Stimulated activated CD4-positive, alpha-beta T cell treated with anti-CD3 and anti-CD28 coated beads, Interleukin-2, amount 100 ng/mL, for 48 hours (primary cell): ENCODE data around the gene RADIL.

Experiments
- DNase-seq, 2 donors: peaks; one replicate each; pipeline ENCODE4 v3.0.0-alpha.2; 2020

The RADIL gene

DNA sequence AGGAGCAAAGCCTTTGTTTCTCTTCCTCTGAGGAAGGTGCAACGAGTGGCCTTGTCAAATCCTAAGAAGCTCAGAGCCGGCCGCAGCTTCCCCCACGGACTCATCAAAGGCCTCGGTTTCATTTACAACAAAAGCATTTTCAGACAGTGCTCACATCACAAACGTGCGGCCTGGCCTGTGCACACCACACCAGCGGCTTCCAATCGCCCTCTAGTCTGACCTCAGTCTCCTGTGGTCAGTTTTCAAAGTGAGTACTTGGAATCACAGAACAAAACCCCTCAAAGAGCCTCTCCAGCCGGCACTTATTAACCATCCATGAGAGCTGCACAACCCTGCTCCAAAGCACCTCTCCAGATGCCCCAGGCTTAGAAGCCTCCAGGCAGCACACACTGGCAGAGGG lies 3.3 kb downstream of the RADIL start:
- DNase-seq = no peak

DNA sequence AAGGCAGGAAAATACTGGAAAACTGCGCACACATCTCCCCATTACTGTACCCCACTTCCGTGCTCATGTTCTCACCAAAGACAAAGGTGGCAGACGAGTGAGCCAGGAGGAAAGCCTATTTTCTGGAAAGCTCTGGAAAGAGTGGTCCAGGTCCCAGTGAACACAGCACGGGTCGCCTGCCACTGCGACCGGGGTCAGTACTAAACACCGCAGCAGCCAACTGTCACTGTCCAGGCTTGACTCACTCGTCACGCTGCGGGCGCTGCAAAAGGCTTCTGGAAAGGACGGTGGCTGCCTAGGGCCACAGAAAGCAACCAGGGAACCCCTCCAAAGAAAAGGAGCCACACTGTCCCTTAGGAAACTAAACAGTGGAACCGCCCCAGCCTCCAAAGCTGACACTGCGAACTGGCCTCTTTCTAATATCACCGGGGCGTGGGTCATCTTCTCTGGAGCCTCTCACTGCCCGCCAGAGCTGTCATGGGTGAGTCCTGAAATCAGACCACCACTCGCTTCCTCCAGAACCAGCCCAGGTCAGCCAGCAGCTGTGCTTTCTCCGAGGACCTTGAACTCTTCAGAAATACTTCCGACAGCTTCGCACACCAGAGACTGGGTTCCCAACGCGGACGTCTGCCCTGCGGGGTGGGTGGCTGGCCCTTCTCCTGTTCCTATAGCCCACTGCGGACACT lies 4.0 kb downstream of the RADIL start:
- no peak for DNase-seq

DNA sequence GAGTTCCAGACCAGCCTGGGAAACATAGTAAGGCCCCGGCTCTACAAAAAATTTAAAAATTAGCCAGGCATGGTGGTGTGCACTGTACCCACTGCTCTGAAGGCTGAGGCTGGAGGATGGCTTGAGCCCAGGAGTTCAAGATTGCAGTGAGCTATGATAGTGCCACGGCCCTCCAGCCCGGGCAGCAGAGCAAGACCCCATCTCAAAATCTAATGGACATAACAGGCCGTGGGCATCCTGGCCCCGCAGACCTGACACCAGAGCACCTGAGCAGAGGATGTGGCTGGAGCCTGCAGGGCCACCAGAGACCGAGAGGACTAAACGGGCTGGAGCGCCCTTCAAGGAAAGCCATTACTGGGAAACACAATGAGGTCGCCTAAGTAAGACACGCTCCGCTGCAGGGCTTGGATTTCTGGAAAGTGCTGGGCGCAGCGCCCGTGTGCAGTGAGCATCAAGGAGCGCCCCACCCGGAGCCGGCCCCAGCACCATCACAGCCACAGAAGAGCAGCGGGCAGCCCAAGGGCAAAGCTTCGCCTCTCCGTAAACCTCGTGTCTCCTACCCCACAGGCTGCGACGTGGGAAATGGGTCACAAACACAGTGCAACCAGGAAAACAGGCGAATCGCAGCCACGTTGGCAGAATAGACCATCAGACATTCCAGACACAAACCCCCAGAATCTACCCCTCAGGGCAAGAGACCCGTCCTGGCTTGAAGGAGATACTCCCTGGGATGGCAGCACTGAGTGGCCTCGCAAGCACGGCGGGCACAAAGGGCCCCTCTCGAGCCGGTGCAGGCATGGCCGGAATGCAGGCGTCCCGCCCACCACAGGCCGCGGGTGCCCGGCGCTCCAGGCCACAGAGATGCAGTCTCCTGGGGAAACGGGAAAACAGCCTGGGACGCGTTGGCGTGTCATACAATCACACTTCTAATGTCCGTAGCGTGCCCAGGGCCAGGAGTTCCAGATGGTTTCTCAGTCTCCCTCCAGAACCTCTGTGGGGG lies 4.9 kb downstream of the RADIL start:
- no peak for DNase-seq

DNA sequence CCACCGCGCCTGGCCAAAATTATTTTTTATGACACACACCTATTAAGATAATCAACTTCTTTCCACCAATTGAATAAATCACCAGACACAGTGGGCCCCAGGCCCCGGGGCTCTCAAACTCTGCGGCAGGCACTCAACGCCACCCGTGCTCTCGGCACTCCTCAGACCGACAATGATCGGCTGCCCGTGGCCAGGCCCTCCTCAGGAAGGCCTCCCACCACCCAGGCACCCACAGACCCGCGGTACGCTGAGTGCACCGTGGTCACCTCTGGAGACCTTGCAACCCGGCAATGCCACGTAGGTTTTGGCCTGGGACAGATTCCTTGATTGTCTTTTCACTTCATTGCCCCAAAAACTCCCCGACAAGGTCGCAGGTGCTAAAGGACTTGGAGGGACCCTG lies 6.9 kb downstream of the RADIL start:
- DNase-seq = no peak

DNA sequence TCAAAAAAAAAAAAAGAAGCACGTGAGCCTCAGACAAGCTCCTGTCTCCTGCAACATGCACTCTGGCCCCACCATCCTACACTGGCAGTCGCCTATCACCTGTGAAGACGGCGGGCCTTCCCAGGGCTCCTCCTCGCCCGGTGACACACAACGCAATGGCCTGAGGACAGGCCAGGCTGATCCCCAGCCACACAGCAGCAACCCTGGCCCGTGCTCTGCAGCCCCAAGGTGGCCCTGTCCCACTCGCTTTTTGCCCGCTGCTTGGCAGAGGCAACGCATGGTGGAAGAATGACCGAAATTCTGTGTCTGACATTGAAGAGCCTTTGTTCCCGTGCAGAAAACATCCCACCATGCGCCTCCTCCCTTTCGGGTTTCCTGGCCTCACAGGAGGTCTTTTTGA lies 8.1 kb downstream of the RADIL start:
- no peak for DNase-seq

DNA sequence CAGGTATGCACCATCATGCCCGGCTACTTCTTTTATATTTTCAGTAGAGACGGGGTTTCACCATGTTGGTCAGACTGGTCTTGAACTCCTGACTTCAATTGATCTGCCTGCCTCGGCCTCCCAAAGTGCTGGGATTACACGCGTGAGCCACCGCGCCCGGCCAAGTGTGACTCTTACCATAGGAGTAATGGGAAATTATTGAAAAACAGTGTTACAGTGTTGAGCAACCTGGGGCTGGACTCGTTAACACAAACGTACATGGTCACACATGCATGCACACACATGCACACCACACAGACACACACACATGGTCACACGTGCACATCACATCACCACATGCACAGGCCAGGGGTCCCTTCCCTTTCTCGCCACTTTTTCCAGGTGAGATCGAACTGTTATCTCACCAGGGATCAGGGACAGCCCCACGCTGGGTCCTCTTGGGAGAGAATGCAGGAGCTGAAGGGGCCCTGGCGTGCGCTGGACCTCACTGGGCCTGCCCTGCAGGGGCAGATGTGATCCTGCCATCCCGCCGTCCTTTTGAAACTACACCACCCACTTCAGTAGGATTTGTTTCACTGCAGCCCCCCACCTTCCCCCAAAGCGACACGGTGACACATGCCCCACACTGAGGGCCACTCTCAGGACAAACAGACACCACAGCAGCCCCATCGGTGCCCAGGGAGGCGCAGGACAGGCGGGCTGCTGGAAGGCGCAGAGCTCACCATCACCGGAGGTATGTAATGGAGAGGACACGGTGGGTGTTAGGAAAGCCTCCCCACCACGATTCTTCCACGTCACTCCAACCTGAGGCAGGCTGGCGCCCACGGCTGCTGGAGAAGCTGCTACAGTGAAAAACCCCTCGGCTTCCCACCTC lies 10.2 kb downstream of the RADIL start:
- DNase-seq = no peak

DNA sequence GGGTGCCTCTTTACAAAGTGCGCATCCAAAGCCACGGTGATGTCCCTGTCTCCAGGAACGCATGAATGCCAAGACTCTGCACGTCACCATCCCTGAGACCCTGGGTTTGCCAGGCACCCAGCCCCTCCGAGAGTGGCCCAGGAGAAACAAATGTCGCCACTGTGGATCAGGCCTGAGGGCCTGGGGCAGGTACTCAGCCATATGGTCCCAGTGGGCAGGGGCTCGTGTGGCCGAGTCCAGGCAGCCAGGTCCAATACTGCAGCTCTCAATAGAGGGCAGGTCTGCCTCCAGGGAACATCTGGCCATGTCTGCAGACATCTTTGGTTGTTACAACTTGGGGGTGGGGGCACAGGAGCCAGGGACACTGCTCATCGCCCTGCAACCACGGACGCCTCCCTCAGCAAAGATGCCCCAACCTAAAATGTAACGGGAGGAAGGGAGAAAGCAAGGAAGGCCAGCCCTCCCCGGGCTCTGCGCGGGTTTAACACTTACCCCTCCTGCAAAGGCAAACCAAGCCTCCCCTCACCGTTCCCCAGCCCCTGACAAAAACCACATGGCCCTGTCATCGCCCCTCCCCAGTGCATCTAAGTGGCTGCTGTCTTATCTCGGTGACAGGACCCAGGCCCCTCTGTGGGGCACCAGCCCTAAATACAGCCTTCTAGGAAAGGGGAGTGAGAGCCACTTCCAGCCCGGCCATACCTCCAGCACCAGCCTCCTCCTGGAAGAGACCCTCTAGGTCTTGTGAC lies 11.4 kb downstream of the RADIL start:
- no peak for DNase-seq

DNA sequence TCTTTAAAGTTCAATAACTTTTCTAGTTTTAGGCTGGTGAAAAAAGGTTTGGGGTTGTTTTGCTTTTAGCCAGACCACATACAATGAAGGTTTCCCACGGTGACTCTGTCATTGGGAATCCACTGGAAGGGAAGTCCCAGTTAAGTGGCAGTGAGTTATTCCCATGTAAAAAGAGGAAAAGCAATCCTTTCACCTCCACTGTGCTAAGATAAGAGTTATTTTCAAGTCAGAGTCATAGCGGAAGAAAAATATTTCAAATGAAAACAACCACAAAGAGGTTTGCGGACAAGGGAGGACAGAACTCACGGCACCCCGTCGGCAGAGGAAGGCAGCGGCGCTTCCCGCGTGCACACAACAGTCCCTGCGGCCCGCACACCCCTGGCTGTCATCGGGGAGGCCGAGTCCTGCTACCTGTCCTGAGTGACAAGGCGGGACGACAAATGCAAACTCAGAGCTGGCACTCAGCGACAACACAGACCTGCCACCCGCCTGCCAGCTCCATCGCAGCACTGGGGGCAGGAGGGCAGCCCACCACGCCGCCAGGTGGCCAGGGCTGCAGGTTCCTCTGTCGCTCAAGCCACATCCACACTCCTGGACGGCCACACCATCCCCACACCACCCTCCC lies 12.3 kb downstream of the RADIL start:
- DNase-seq = no peak

DNA sequence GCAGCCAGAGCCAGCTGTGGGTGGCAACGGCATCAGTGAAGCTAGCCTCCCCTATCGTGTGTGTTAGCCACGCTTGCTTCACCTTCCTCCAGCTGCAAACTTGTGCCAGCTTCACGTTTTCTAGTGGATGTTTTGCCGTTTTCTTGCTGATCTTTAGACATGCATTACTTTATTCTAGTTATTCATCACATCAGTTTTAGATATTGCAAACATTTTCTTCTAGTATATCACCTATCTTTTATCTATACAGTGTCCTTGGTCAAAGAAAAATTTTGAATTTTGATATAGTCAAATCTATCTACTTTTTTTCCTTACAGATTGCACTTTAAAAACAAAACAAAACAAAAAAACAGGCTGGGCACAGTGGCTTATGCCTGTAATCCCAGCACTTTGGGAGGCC lies 15.0 kb downstream of the RADIL start:
- DNase-seq = no peak

DNA sequence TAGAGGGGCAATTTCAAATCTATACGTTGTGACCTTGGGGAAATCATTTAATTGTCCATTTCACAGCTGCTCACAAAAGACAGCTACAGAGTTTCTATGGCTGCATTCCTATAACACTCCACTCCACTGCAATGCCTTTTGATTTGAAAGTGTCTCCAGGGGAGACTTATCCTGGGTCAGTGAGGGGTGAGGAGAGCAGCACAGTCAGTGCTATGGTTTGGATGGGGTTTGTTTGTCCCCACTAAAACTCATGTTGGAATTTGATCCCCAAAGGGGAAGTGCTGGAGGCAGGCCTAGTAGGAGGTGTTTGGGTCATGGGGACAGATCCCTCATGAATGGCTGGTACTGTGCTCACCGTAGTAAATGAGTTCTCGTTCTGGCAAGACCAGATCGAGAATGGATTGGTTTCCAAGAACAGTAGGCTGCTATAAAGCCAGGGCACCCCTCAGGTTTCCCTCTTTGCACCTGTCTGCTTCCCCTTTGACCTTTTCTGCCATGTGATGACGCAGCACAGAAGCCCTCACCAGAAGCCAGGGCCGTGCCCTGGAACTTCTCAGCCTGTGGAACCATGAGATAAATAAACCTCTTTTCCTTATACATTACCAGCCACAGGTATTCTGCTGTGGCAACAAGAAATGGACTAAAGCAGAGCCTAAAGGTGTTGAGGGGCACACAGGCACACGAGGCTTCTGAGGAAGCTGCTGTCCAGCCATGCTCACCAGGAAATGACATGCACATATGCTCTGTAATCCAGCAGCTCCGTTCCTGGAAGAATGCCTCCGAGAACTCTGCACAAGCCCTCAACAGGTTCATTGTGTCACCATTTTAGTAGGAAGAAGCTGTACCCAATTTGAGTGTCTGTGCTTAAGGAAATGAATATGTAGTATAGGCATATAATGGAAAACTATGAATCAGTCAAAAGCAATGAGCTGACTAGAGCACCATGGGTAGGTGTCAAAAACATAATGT lies 16.7 kb downstream of the RADIL start:
- DNase-seq = no peak

DNA sequence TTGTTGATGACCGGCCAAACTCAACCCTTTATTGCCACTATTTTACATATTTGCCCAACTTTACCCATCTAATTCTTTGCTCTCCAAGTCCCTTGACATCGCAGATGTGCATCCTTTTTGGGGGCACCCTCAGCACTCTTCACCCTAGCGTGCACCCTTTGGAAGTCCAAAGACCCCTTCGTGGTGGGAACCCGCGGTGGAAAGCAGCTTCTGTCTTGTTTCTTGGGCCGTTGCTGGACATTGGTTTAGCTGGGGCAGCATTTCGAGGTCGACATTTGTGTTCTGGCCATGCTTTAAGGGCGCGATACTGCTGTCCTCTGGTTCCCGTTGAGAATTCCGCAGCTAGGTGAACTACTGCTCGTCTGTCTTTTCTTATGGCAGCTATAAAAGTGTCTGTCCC lies 21.4 kb downstream of the RADIL start:
- no peak for DNase-seq

DNA sequence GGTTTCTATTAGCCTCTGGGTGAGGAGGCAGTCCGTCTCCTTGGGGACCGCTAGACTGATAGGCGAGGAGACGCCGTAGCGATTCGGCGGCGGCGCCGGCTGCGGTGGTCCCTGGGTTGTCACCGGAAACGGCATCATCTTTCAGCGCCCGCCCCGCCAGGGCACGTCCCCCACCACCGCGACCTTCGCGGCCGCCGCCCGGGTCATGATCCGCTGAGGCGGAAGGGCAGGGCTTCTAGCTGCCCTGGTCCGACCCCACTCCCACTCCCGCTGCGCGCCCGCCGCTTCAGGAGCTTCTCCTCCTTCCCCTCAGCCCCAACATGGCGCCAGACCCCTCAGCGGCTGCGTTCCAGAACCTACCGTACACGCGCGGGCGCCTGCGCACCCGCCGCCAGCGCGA lies 21.8 kb downstream of the RADIL start, which contains the start of gene PAPOLB:
PAPOLB (minus strand) TSS at position 358 of the 400 bp plus-strand sequence; CDS start at position 138, 220 bp downstream.
- DNase-seq = no peak

DNA sequence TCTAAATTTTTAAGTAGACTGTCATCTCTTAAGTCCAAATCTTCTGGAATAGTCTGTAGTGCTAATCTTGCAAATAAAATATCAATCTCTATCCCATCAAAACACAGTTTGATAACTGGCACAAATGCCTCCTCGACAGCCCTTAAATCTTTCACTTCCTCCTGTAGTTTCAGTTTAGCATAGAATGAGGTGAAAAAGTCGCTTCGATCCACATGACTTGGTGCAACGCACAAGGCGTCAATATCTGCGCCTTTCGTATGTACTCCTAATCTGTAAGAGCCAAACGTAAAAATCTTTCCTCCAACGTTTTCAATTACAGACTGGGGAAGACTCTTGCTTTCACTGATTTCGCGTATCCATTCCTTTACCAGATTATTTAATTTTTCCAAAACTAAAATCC lies 22.3 kb downstream of the RADIL start:
- DNase-seq = no peak

DNA sequence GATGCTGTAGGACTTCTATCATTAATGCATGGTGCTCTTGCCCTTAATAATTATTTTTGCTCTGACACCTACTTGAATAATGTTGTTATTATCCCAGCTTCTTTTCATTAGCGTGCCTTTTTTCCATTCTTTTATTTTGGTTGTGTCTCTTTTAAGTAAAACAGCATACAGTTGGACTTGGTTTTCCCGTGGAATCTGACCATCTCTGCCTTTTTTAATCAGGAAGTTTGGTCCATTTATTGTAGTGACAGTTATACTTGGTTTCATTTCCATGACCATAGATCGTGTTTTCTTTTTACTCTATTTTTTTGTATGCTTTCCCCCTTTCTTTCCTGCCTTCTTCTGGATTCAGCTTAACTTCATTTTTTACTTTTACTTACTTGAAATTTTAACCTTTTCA lies 26.3 kb downstream of the RADIL start:
- no peak for DNase-seq

DNA sequence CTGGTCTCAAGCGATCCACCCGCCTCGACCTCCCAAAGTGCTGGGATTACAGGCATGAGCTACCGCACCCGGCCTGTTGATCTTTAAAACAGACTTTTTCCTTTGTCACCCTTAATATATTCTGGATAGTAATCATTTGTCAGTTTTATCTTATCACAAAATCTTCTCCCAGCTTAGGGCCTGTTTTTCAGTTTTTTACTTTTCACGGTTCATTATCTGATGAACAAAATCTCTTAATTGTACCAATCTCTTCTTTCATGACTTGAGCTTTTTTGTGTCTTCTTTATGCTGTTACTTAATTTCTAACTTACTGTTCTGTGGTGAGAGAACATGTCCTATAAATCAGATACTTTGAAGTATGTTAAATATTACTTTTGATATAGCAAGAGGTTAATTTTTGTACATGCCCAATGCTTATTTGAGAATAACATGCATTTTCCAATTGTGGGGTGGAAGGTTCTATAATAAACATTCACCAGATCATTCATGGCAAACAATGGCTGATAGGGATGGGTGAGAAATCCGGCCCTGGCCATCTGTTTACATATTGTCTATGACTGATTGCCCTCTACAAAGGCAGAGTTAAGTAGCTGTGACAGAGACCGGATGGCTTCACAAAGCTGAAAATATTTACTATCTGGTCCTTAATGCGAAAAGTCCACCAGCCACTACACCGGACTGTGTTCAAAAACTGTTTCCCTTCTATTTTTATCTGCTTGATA lies 27.0 kb downstream of the RADIL start:
- no peak for DNase-seq

DNA sequence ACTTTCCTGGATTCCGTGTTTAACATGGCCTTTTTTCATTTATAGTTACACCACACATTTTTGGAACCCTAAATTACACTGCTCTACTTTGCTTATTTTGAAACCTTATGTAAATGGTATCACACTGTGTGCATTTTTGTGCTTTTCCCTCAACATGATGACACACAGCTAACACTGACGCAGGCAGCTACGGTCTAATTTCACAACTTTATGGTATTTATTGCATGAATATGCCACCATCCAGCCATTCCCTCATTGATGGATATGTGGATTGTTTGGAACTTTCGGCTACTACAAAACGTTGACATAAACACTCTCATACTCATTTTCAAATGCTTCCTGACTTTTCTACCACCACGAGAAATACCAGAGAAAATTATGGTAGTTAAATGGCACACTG lies 28.6 kb downstream of the RADIL start:
- DNase-seq = no peak

DNA sequence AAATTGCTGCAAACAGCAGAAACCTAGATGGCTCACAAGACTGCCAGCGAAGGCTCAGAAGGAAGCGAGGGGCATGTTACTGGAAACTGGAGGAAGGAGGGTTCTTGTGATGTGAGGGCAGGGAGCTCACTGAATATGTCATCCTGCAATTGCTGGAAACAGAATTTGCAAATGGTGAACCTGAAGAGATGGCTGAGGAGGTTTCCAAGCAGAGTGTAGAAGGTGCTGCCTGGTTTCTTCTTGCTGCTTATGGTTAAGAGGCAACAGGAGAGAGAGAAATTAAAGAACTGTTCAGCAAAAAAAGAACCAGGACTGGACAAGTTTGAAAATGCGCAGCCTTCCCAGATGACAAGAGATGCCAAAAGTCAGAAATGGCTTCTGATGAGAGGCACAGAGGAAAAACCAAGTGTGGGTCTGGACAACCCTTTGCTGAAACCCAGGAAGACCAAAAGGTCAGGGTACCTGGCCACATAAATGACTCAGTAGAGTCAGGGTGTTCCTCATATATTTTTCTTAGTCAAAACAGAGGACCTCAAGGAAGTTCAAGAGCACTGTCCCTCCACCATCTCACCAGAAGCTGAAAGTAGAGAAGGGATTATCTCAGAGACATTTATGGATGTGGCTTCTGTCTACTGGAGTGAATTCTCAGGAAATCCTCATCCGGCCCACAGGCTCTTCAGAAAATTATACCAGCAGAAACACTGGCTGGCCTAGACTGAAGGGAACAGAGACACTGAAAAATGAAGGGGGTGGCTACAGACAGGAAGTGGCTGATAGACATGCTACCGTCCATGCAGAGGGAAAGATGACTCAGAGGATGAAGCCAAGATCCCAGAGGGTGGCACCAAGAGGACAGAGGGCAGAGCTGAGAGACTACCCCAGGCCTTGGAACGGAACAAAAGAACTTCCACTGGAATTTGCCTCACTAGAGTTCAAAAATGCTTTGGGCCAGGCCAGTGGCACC lies 31.8 kb downstream of the RADIL start:
- DNase-seq = no peak

DNA sequence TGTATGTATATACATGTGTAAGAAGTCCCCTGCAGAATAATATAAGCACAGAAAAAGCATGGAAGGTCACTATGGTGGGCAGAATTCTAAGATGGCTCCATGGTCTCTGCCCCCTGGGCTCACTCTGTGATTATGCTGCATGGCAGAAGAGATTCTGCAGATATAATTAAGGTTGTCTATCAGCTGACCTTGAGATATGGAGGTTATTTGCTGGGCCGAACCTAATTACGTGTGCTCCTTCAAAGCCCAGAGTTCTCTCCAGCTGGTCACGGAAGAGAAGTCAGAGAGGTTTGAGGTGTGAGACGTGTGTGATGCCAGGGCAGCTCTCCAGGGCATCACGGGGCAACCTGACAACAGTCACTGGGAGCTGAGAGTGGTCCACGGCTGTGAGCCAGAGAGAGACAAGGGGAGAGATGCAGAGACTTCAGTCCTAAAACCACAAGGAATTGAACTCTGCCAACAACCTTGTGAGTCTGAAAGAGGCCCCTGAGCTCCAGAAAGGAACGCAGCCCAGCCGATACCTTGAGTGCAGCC lies 33.2 kb downstream of the RADIL start:
- DNase-seq = no peak
